ENCODE data around the gene USP31. TPM values are rescaled to one million over a fixed set of nuclear protein-coding genes. Genes with fewer than 3 reads are reported as not detected.

USP31 gene
- total RNA-seq, 6 experiments from 2014 or later = 5.0 to 6.2 (median 5.8) TPM

GRCh38 chr16:23068079-23068736, 81.0 kb downstream of the USP31 start:
- no peak for TF ChIP-seq CTCF (IDR thresholded peaks at IDR 0.05)
- no peak for DNase-seq
- Mint-ChIP-seq H3K9me3 (no peaks in the 10 kb centered on the region), H3K27me3 (ENCODE audit: insufficient read depth) (no peaks in the 10 kb centered on the region; the same call in 1 of the 2 replicates), H3K4me3 (no peak overlapping the region), H3K36me3 (ENCODE audit: low read depth) (peaks cover 14% of the 10 kb centered on the region), H3K4me1 (ENCODE audit: low read depth) (peaks cover 26% of the 10 kb centered on the region), H3K27ac (no peak overlapping the region)

DNA sequence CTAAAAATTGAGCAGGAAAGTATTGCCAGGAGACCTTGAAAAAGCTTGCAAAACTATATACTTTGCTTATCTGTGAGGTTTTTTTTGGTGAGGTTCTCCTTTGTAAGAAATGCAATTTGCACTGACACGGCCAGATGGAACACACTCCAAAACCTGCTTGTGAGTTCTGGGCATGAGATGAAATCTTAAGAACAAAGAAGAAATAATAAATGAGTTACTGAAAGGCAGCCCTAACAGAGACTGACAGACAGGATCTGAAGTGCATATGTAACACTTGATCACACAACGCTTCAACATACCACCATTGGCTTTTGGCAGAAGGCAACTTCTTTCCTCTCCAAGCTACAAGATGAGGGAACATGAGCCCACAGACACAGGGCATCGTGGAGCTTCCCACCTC, 82.6 kb downstream of the USP31 start:
- Mint-ChIP-seq H3K4me1 (ENCODE audit: low read depth) (peaks cover 15% of the 10 kb centered on the region), H3K4me3 (no peak overlapping the region), H3K9me3 (no peaks in the 10 kb centered on the region), H3K27ac (no peak overlapping the region), H3K36me3 (ENCODE audit: low read depth) (peaks cover 14% of the 10 kb centered on the region), H3K27me3 (ENCODE audit: insufficient read depth) (no peaks in the 10 kb centered on the region; the same call in 1 of the 2 replicates)
- DNase-seq = no peak
- TF ChIP-seq CTCF (IDR thresholded peaks at IDR 0.05) = no peak

- peaks cover 14% of the 10 kb centered on the region for H3K36me3 Mint-ChIP-seq (ENCODE audit: low read depth)
- H3K27ac Mint-ChIP-seq = no peak overlapping the region
- peaks cover 14% of the 10 kb centered on the region; the same call in 1 of the 2 replicates for H3K4me1 Mint-ChIP-seq (ENCODE audit: low read depth)
- no peaks in the 10 kb centered on the region for H3K9me3 Mint-ChIP-seq
- TF ChIP-seq CTCF (IDR thresholded peaks at IDR 0.05) = no peak
- DNase-seq = no peak
- H3K27me3 Mint-ChIP-seq (ENCODE audit: insufficient read depth) = no peaks in the 10 kb centered on the region; the same call in 1 of the 2 replicates
- H3K4me3 Mint-ChIP-seq = no peak overlapping the region
These were observed 84.6 kb downstream of the USP31 start for GRCh38 chr16:23064639-23065038.

- Mint-ChIP-seq H3K27me3 (ENCODE audit: insufficient read depth) (no peaks in the 10 kb centered on the region; the same call in 1 of the 2 replicates), H3K27ac (no peak overlapping the region), H3K4me1 (ENCODE audit: low read depth) (peaks cover 14% of the 10 kb centered on the region; the same call in 1 of the 2 replicates), H3K36me3 (ENCODE audit: low read depth) (peaks cover under 1% of the 10 kb centered on the region; the same call in 1 of the 2 replicates), H3K4me3 (no peak overlapping the region), H3K9me3 (no peaks in the 10 kb centered on the region)
- TF ChIP-seq CTCF (IDR thresholded peaks at IDR 0.05) = no peak
- DNase-seq = no peak
These were observed 86.7 kb downstream of the USP31 start for GRCh38 chr16:23062524-23062923.

DNA sequence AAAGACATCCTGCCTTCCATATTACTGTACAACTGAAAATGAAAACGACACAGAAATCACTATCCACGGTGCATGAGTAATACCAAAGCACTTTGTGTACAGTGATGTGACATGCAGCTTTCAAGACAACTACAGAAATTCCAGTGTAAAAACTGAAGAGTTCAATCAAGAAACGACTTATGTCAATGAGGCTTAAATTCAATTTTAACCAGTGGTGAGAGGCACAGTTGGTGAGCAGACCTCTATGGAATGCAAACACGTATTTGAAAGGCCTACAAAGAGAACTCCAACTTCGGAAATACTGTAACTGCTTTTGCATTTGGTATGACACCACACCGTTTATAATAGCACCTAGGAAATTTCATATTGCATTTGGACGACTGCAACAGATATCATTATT, 87.6 kb downstream of the USP31 start:
- TF ChIP-seq CTCF (IDR thresholded peaks at IDR 0.05) = no peak
- peak; percentile 31 for DNase-seq
- H3K27me3 Mint-ChIP-seq (ENCODE audit: insufficient read depth) = no peaks in the 10 kb centered on the region; the same call in 1 of the 2 replicates

More for the DNA sequence above, 87.6 kb downstream of the USP31 start:
- Mint-ChIP-seq H3K4me1 (ENCODE audit: low read depth) (peaks cover 14% of the 10 kb centered on the region; the same call in 1 of the 2 replicates), H3K27ac (no peak overlapping the region), H3K9me3 (no peaks in the 10 kb centered on the region), H3K4me3 (peak overlapping the region; percentile 45; the same call in 1 of the 2 replicates), H3K36me3 (ENCODE audit: low read depth) (no peaks in the 10 kb centered on the region)

Measured in HFFc6 (cell line).